OCI-LY3 (cell line): ENCODE data around the gene C12orf75.
A peak's percentile ranks its signal among the peaks of the same experiment; 100 is the strongest.

Source experiments
- H2AFZ ChIP-seq: fragments of 200-600, 300-600 bp; shearing (Covaris generic); 2 replicates; pipeline ENCODE4 v1.6.0; 2014; ENCODE audit warnings: antibody characterized with exemption, low read depth, low read length
- H3K27ac ChIP-seq: fragments of 200-600, 300-600 bp; sonication (generic); 2 replicates; pipeline ENCODE4 v1.5.1; 2014; ENCODE audit warnings: mild to moderate bottlenecking, low read length, moderate library complexity, mixed read lengths
- H3K27me3 ChIP-seq: fragments of 200-600, 300-600 bp; sonication (generic); 2 replicates; pipeline ENCODE4 v1.6.1; 2014; ENCODE audit warnings: low read depth, low read length, mixed read lengths
- H3K36me3 ChIP-seq: fragments of 200-600, 300-600 bp; sonication (generic); replicated peaks from 2 replicates; pipeline ENCODE3; 2014; ENCODE audit warnings: low read depth, low read length, mixed read lengths
- H3K4me1 ChIP-seq: fragments of 300-600, 200-600 bp; sonication (generic); 2 replicates; pipeline ENCODE4 v1.6.1; 2014; ENCODE audit warnings: low read length, mixed read lengths
- H3K4me2 ChIP-seq: fragments of 200-600, 300-600 bp; sonication (generic); 2 replicates; pipeline ENCODE4 v1.6.1; 2014; ENCODE audit warnings: low read length, mixed read lengths
- H3K4me3 ChIP-seq: fragments of 300-600, 200-600 bp; sonication (generic); 2 replicates; pipeline ENCODE4 v1.5.1; 2014; ENCODE audit warnings: antibody characterized with exemption, mild to moderate bottlenecking, low read length, moderate library complexity
- H3K79me2 ChIP-seq: fragments of 300-600, 200-600 bp; shearing (Covaris generic); 2 replicates; pipeline ENCODE4 v1.6.1; 2014; ENCODE audit warnings: mild to moderate bottlenecking, low read length, mixed read lengths
- H3K9ac ChIP-seq: fragments of 300-600, 200-600 bp; shearing (Covaris generic); 2 replicates; pipeline ENCODE4 v1.6.0; 2014; ENCODE audit warnings: mild to moderate bottlenecking, low read length, moderate library complexity
- H3K9me3 ChIP-seq: fragments of 200-600, 300-600 bp; shearing (Covaris generic); 2 replicates; pipeline ENCODE4 v1.6.1; 2014; ENCODE audit warnings: low read length, mixed read lengths; ENCODE audit not compliant: insufficient read depth
- H4K20me1 ChIP-seq: fragments of 200-600, 300-600 bp; sonication (generic); 2 replicates; pipeline ENCODE4 v1.6.1; 2016; ENCODE audit warnings: low read length, mixed read lengths; ENCODE audit not compliant: insufficient read depth
- CTCF ChIP-seq: fragments of 200-600, 300-600 bp; sonication (generic); IDR thresholded peaks from 2 replicates; pipeline ENCODE4 v1.5.1; 2014; ENCODE audit warnings: antibody characterized with exemption, low read length, low read depth
- EZH2phosphoT487 ChIP-seq: fragments of 200-600 bp; shearing (Covaris generic); IDR thresholded peaks from 2 replicates; pipeline ENCODE4 v1.6.1; 2018; ENCODE audit warnings: antibody characterized with exemption, mixed run types, low read depth

The C12orf75 gene

DNA sequence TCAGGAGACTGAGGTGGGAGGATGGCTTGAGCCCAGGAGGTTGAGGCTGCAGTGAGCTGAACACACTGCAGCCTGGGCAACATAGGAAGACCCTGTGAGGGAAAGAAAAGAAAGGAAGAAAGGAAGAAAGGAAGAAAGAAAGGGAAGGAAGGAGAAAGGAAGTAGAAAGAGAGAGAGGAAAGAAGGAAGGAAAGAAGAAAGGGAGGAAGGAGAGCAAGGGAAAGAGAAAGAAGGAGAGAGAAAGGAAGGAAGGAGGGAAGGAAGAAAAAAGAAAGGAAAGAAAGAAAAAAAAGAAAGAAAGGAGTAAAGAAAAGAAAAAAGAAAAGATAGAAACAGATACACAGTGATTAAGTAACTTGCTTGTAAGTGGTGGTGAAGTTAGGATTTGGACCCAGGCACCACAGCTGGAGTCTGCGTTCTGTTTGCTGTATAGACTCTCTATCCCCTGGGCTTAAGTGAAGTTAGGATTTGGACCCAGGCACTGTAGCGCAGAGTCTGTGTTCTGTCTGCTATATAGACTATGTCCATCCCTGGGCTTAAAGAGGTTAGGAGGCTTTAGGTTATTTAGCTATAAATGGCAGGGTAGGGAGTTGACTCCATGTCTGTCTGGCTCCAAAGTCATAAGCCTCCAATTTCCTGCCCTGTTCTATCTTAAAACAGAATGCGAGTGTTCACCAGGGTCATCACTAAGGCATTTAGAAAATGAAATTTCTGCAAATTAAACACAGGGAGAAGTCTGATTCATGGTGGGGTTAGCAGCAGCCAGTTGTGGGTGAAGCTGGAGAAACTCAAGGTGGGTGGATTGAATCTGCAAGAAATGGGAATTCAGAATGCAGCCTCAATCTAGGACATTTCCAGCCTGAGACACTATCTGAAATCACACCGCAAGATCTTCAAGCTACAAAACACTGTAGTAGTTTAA, 13.3 kb upstream of the C12orf75 start:
- no peak overlapping the region for H3K4me3 ChIP-seq
- no peak overlapping the region for H3K4me2 ChIP-seq
- H3K9me3 ChIP-seq: no peaks in the 10 kb centered on the region
- no peaks in the 10 kb centered on the region for H3K79me2 ChIP-seq
- no peaks in the 10 kb centered on the region for H3K4me1 ChIP-seq
- no peaks in the 10 kb centered on the region for H3K27me3 ChIP-seq
- no peaks in the 10 kb centered on the region for H3K36me3 ChIP-seq
- no peaks in the 10 kb centered on the region for H4K20me1 ChIP-seq
- H3K27ac ChIP-seq: no peak overlapping the region
- no peak overlapping the region for H2AFZ ChIP-seq
- TF ChIP-seq EZH2phosphoT487: no peak
- no peak overlapping the region for H3K9ac ChIP-seq

DNA sequence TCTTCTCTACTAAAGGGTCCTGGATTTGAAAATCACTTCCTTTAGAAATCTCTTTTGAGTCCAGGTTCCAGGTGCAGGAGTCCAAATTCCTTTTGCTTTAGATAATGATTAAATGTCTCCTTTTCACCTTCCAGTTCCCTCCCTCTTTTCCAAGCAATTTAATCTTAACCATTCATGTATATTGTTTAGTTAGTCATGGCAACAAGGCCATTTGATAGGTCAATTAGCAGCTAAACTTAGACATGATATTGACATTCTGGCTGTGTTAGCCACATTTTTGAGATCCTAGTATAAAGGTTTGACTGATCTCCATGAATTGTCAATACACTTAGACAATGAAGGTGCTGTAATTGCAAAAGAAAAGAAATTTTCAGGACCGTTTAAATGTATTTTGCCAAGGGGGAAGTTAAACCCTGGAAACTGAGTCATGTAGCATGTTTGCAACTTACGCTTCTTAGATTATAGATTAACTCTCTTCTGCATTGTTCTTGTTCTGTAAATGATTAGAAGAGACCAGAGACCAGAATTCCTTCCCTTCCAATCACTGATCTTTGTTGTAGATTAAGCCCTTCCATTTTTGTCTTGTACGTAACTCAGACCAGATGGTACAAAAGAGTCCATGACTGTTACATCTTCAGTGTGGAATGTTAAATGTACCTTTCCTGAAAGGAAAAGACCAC, 12.4 kb upstream of the C12orf75 start:
- no peaks in the 10 kb centered on the region for H3K36me3 ChIP-seq
- H3K27me3 ChIP-seq: no peaks in the 10 kb centered on the region
- H3K9me3 ChIP-seq: no peaks in the 10 kb centered on the region
- H3K79me2 ChIP-seq: no peaks in the 10 kb centered on the region
- H3K4me2 ChIP-seq: no peak overlapping the region
- no peak overlapping the region for H3K4me3 ChIP-seq
- TF ChIP-seq CTCF (no peak), EZH2phosphoT487 (no peak)
- no peaks in the 10 kb centered on the region for H3K4me1 ChIP-seq
- H4K20me1 ChIP-seq: no peaks in the 10 kb centered on the region
- no peak overlapping the region for H3K9ac ChIP-seq
- H3K27ac ChIP-seq: no peak overlapping the region
- H2AFZ ChIP-seq: no peak overlapping the region

DNA sequence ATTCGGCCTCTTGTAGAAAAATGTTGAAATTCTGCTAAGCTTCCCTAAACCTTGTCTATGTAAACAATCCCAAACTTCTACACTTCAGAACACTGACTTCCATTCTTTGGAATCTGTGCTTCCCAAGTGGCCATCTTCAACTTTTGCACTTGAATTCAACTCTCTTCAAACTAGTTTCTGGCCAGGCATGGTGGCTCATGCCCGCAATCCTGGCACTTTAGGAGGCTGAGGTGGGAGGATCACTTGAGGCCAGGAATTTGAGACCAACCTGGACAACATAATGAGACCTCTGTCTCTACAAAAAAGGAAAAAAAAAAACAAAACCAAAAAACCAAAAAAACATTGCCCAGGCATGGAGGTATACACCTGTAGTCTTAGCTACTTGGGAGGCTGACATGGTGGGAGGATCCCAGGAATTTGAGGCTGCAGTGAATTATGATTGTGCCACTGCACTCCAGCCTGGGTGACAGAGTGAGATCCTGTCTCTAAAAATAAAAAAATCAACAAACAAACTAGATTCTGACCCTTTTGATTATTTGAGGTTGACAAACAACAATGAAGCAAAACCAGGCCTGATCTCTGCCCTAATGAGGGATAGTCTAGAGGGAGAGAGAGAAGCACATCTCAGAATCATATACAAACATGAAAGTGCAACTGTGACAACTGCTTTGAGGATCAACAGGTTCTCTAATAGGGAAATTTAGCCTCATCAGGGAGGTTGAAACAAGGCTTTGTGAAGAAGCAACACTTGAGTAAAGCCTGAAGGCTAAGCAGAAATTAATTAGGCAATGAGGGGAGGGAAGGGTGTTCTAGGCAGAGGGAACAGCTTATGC, 11.6 kb upstream of the C12orf75 start:
- Histone ChIP-seq H3K36me3 (no peaks in the 10 kb centered on the region), H3K9ac (no peak overlapping the region), H3K4me3 (no peak overlapping the region), H3K4me1 (no peaks in the 10 kb centered on the region), H3K27ac (no peak overlapping the region), H3K4me2 (no peak overlapping the region), H3K79me2 (no peaks in the 10 kb centered on the region), H4K20me1 (no peaks in the 10 kb centered on the region), H3K9me3 (no peaks in the 10 kb centered on the region), H3K27me3 (no peaks in the 10 kb centered on the region), H2AFZ (no peak overlapping the region)
- TF ChIP-seq EZH2phosphoT487 (no peak), CTCF (no peak)

- no peaks in the 10 kb centered on the region for H3K79me2 ChIP-seq
- H3K4me1 ChIP-seq: no peaks in the 10 kb centered on the region
- H3K4me2 ChIP-seq: no peak overlapping the region
- H2AFZ ChIP-seq: no peak overlapping the region
- H3K36me3 ChIP-seq: no peaks in the 10 kb centered on the region
- H3K27me3 ChIP-seq: no peaks in the 10 kb centered on the region
- no peak overlapping the region for H3K9ac ChIP-seq
- no peak overlapping the region for H3K4me3 ChIP-seq
- no peak for TF ChIP-seq EZH2phosphoT487
- TF ChIP-seq CTCF: peak; percentile 24
- H3K27ac ChIP-seq: no peak overlapping the region
- no peaks in the 10 kb centered on the region for H4K20me1 ChIP-seq
- H3K9me3 ChIP-seq: no peaks in the 10 kb centered on the region
These were observed 10.7 kb upstream of the C12orf75 start for GRCh38 chr12:105319691-105320209.
